Lung microvascular endothelial cell (primary cell): ENCODE data around the gene ANKRD50. TPM values are rescaled to one million over a fixed set of nuclear protein-coding genes. Genes with fewer than 3 reads are reported as not detected.
A peak's percentile ranks its signal among the peaks of the same experiment; 100 is the strongest.

Source experiments
- DNase-seq, 2 donors: peaks; one replicate each; pipeline versions ENCODE4 v3.0.0 to v3.0.0-alpha.2; 2010; ENCODE audit warnings: low read depth in 2 of 2
- total RNA-seq: library from RNA; depleted of rRNA; stranded (reverse); fragments of >200 nt; gene quantifications from 2 replicates; pipeline ENCODE4 v1.2.1, GENCODE V29; 2014

Gene ANKRD50
- 35.5 and 64.3 TPM in 2 replicates for total RNA-seq

- DNase-seq, result peak; percentile 91 to 97
Measured at GRCh38 chr4:124712372-124713184, at the start of gene ANKRD50. Gene ANKRD50, minus strand, starts transcription at chr4:124712732. Its CDS starts 2,221 bp downstream, at chr4:124710511.

GRCh38 chr4:124757126-124757525, 44.6 kb upstream of the ANKRD50 start:
- no peak for DNase-seq

GRCh38 chr4:124754681-124755080, 42.1 kb upstream of the ANKRD50 start:
- no peak for DNase-seq

GRCh38 chr4:124753941-124754581, 41.5 kb upstream of the ANKRD50 start:
- DNase-seq, result no peak

GRCh38 chr4:124749421-124749820, 36.9 kb upstream of the ANKRD50 start:
- DNase-seq, result no peak

GRCh38 chr4:124748965-124749364, 36.4 kb upstream of the ANKRD50 start:
- DNase-seq, result no peak

GRCh38 chr4:124745985-124746801, 33.7 kb upstream of the ANKRD50 start:
- DNase-seq, result peak in 1 of 2 donors; percentile 17

GRCh38 chr4:124743711-124744110, 31.2 kb upstream of the ANKRD50 start:
- no peak for DNase-seq

- DNase-seq, result no peak
Measured at GRCh38 chr4:124740501-124740900, 28.0 kb upstream of the ANKRD50 start.

GRCh38 chr4:124738994-124739393, 26.5 kb upstream of the ANKRD50 start:
- no peak for DNase-seq

- no peak for DNase-seq
Measured at GRCh38 chr4:124737619-124738018, 25.1 kb upstream of the ANKRD50 start.

GRCh38 chr4:124736526-124736925, 24.0 kb upstream of the ANKRD50 start:
- no peak for DNase-seq

- no peak for DNase-seq
Measured at GRCh38 chr4:124727331-124727890, 14.9 kb upstream of the ANKRD50 start.

GRCh38 chr4:124726269-124726668, 13.7 kb upstream of the ANKRD50 start:
- no peak for DNase-seq

- no peak for DNase-seq
Measured at GRCh38 chr4:124722071-124722470, 9.5 kb upstream of the ANKRD50 start.

GRCh38 chr4:124717101-124717500, 4.6 kb upstream of the ANKRD50 start:
- DNase-seq, result no peak

- peak; percentile 79 to 85 for DNase-seq
Measured at GRCh38 chr4:124713185-124713592, 657 bp upstream of the ANKRD50 start.

- peak; percentile 69 to 84 for DNase-seq
Measured at GRCh38 chr4:124711471-124712371, 811 bp downstream of the ANKRD50 start.

- DNase-seq, result peak; percentile 24 to 47
Measured at GRCh38 chr4:124710911-124711310, 1.6 kb downstream of the ANKRD50 start.

- DNase-seq, result peak; percentile 8 to 32
Measured at GRCh38 chr4:124710015-124710741, 2.4 kb downstream of the ANKRD50 start.
